HG03135 (cell line): ENCODE results near the gene SRSF4.

ENCODE experiments used
- ATAC-seq: cut with Tn5 transposase; IDR thresholded peaks from one replicate; pipeline ENCODE4 v1.9.1; 2021; ENCODE audit warnings: mild to moderate bottlenecking, moderate library complexity; ENCODE audit not compliant: unreplicated experiment

The SRSF4 gene

GRCh38 chr1:29099286-29099685, 82.4 kb downstream of the SRSF4 start:
- ATAC-seq, result no peak
